Prostate gland (tissue), 2 donors: Measurements from ENCODE around the gene ATP5PB. TPM values are rescaled to one million over a fixed set of nuclear protein-coding genes. Genes with fewer than 3 reads are reported as not detected.

Experiments used
- DNase-seq: peaks from one replicate; pipeline ENCODE4 v3.0.0-alpha.2; 2019; ENCODE audit warnings: low spot score
- H3K27ac ChIP-seq, 2 donors: fragments of 200-600 bp; sonication (generic); 2 replicates each; pipeline ENCODE4 v1.5.1; 2017 to 2019
- H3K27me3 ChIP-seq: fragments of 200-600 bp; sonication (generic); replicated peaks from 2 replicates; pipeline ENCODE4 v1.5.1; 2019; ENCODE audit not compliant: insufficient read depth
- H3K36me3 ChIP-seq, 2 donors: fragments of 200-600 bp; sonication (generic); 1 replicate in 1 of 2; 2 replicates in 1 of 2; pipeline versions ENCODE4 v1.5.1 to v1.8.1; 2017 to 2019
- H3K4me1 ChIP-seq: fragments of 200-600 bp; sonication (generic); replicated peaks from 2 replicates; pipeline ENCODE4 v1.5.1; 2019
- H3K4me3 ChIP-seq, 2 donors: fragments of 200-600 bp; sonication (generic); 2 replicates each; pipeline ENCODE4 v1.5.1; 2017 to 2019
- H3K9me3 ChIP-seq: fragments of 200-600 bp; sonication (generic); 2 replicates; pipeline ENCODE4 v1.5.1; 2017
- CTCF ChIP-seq, 4 experiments: fragments of 200-600 bp in 2 of 4; fragments of 450-650 bp in 2 of 4; sonication (generic) in 2 of 4; IDR thresholded peaks; 1 replicate in 3 of 4; 2 replicates in 1 of 4; pipeline ENCODE4 v1.5.1; 2016 to 2019; ENCODE audit warnings: antibody characterized with exemption in 4 of 4, mild to moderate bottlenecking in 2 of 4, moderate library complexity in 2 of 4
- POLR2A ChIP-seq: fragments of 450-650 bp; IDR thresholded peaks from one replicate; pipeline ENCODE4 v1.6.1; 2016; ENCODE audit warnings: antibody characterized with exemption, mild to moderate bottlenecking
- POLR2AphosphoS5 ChIP-seq: sonication (generic); formaldehyde crosslinking; IDR thresholded peaks from one replicate; pipeline ENCODE4 v1.6.1; 2017; ENCODE audit warnings: antibody characterized with exemption
- WGBS: methylation state at CpG from one replicate; pipeline ENCODE4 v1.1.5; 2018; 5-methylcytosine and 5-hydroxymethylcytosine counted together
- intact Hi-C: fragments of 100-400 bp; cut with DNase I; formaldehyde crosslinking; loops from one replicate; pipeline ENCODE4 v1.14.2; 2022
- total RNA-seq, 2 donors: library from RNA; depleted of rRNA; stranded (reverse); fragments of >200 nt; gene quantifications; one replicate each; pipeline ENCODE4 v1.1.0, GENCODE V29; 2016

Gene ATP5PB
- total RNA-seq, 2 donors from 2014 or later = 144 to 192 TPM

- no peak for DNase-seq
- H3K27ac ChIP-seq = no peak overlapping the region
These were observed 27.6 kb downstream of the ATP5PB start for GRCh38 chr1:111476761-111477309.

GRCh38 chr1:111480674-111481073 lies 31.4 kb downstream of the ATP5PB start:
- Histone ChIP-seq H3K36me3 (no peaks in the 10 kb centered on the region), H3K27me3 (no peaks in the 10 kb centered on the region), H3K27ac (no peak overlapping the region), H3K4me1 (no peaks in the 10 kb centered on the region), H3K4me3 (no peak overlapping the region), H3K9me3 (no peaks in the 10 kb centered on the region)
- DNase-seq = no peak
- 67% methylated on average over 1 of the region's 1 CpG for WGBS
- TF ChIP-seq POLR2AphosphoS5 = no peak
- TF ChIP-seq CTCF (IDR thresholded peaks at IDR 0.05) = no peak
- no peak for TF ChIP-seq POLR2A
- intact Hi-C loops = loop anchor here (5.0 kb wide), 1 partner anchor 277 kb away; the partner anchor contains the start of gene DDX20

More at GRCh38 chr1:111476761-111477309, 27.6 kb downstream of the ATP5PB start:
- H3K9me3 ChIP-seq = no peaks in the 10 kb centered on the region
- H3K36me3 ChIP-seq = no peaks in the 10 kb centered on the region
- no peaks in the 10 kb centered on the region for H3K27me3 ChIP-seq
- WGBS = 52% methylated on average over 2 of the region's 2 CpGs
- H3K4me3 ChIP-seq = no peak overlapping the region
- H3K4me1 ChIP-seq = no peaks in the 10 kb centered on the region
- intact Hi-C loops = no loop called here
- TF ChIP-seq CTCF (IDR thresholded peaks at IDR 0.05) (no peak), POLR2AphosphoS5 (no peak), POLR2A (no peak)

- Histone ChIP-seq H3K27ac (no peak overlapping the region), H3K36me3 (no peaks in the 10 kb centered on the region), H3K27me3 (no peaks in the 10 kb centered on the region), H3K4me1 (no peaks in the 10 kb centered on the region), H3K4me3 (no peak overlapping the region), H3K9me3 (no peaks in the 10 kb centered on the region)
- TF ChIP-seq POLR2A (no peak), POLR2AphosphoS5 (peak; percentile 15), CTCF (IDR thresholded peaks at IDR 0.05) (peak in 3 of 4 experiments; percentile 42 to 86 (median 80))
- intact Hi-C loops = loop anchor here (5.0 kb wide), 1 partner anchor 276 kb away; the partner anchor contains the start of gene DDX20
- peak; percentile 62 for DNase-seq
- 28% methylated on average over 8 of the region's 8 CpGs for WGBS
These were observed 32.3 kb downstream of the ATP5PB start for GRCh38 chr1:111481387-111482221.

DNA sequence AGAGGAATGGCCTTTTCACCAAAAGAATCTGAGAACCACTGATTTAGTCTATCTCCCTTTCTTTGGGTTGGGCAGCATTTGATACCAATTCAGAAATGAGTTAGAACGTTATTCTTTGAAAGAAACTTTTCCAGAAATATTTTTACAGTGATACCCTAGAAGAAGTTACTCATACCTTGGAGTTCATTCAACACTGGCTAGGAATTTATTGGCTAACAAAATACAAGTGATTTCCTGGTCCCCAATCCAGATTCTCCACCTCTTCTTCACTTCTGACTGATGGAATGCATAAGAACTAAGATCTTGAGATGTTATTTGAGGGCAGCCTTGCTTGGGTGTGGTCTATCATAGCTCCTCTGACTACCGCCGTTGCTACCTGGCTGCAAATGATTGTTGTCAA lies 33.9 kb downstream of the ATP5PB start:
- Histone ChIP-seq H3K36me3 (no peaks in the 10 kb centered on the region), H3K4me1 (no peaks in the 10 kb centered on the region), H3K27ac (no peak overlapping the region), H3K9me3 (no peaks in the 10 kb centered on the region), H3K4me3 (no peak overlapping the region), H3K27me3 (no peaks in the 10 kb centered on the region)
- intact Hi-C loops = loop anchor here (5.0 kb wide), 1 partner anchor 274 kb away; the partner anchor contains the start of gene DDX20
- DNase-seq = no peak
- 44% methylated on average over 3 of the region's 3 CpGs for WGBS
- no peak for TF ChIP-seq CTCF (IDR thresholded peaks at IDR 0.05)
- no peak for TF ChIP-seq POLR2AphosphoS5
- no peak for TF ChIP-seq POLR2A
